IPS-18a (cell line): ENCODE data around the gene HCFC1.

Experiments
- H3K27ac ChIP-seq: one replicate; pipeline ENCODE4 v1.5.1; 2013; ENCODE audit warnings: low read length
- H3K27me3 ChIP-seq: one replicate; pipeline ENCODE4 v1.6.1; 2013; ENCODE audit warnings: mild to moderate bottlenecking, low read length; ENCODE audit not compliant: control insufficient read depth, insufficient read depth
- H3K36me3 ChIP-seq: one replicate; pipeline ENCODE4 v1.6.1; 2013; ENCODE audit warnings: low read depth, low read length; ENCODE audit not compliant: control insufficient read depth
- H3K4me1 ChIP-seq: one replicate; pipeline ENCODE4 v1.6.1; 2013; ENCODE audit warnings: low read depth, low read length; ENCODE audit not compliant: control insufficient read depth
- H3K4me3 ChIP-seq: one replicate; pipeline ENCODE4 v1.5.1; 2013; ENCODE audit warnings: low read length
- H3K9ac ChIP-seq: one replicate; pipeline ENCODE4 v1.6.1; 2013; ENCODE audit warnings: mild to moderate bottlenecking, low read length, moderate library complexity
- H3K9me3 ChIP-seq: one replicate; pipeline ENCODE4 v1.6.1; 2013; ENCODE audit warnings: low read depth, low read length; ENCODE audit not compliant: control insufficient read depth

The HCFC1 gene

DNA sequence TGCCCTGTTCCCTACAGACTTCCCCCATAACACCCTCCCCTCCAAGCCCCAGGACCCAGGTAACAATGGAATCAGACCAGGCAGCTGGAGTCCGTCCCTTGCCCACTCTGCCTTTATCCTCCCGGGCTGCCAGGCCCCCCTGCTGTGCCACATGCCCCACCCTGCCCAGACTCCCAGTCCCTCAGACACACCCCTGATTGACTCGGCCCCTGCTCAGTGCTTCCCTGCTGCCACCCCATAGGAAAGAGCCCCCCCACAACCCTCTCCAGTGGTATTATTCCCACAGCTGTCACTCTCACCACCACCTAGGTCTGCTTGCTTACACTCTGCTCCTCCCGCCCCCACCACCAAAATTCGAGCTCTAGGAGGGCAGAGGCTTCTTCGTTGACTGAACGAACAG is 32.0 kb downstream of the HCFC1 start:
- H3K27ac ChIP-seq = no peak overlapping the region
- no peak overlapping the region for H3K9ac ChIP-seq
- H3K4me3 ChIP-seq = no peak overlapping the region
- H3K27me3 ChIP-seq = no peaks in the 10 kb centered on the region
- H3K4me1 ChIP-seq = peaks cover 2% of the 10 kb centered on the region
- no peaks in the 10 kb centered on the region for H3K9me3 ChIP-seq
- H3K36me3 ChIP-seq = no peaks in the 10 kb centered on the region

DNA sequence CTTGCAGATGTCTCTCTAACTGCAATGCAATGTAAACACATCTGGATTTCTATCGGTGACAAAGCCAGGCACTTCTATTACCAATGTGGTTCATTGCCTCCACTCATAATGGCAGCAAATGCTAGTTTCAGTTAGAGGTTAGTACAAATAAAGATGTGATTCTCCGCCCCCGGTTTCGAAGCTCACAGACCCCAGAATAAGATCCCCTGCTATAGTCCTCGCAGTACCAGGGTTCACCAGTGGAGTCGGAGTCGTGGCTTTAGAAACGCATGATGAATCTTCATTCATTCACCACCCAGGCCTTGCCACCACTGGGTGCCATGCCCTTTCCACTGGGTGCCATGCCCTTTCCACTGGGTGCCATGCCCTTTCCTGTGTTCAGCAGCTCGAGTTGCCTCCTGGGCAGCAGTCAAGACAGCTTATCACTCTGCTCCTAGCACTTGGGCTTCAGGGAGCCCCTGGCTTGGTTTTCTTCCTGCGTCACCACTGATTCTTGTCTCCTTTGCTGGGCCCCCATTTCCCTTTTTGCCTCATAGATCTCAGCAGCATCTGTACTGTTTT is 33.3 kb downstream of the HCFC1 start:
- Histone ChIP-seq H3K9ac (no peak overlapping the region), H3K4me3 (no peak overlapping the region), H3K9me3 (peaks cover 2% of the 10 kb centered on the region), H3K27me3 (no peaks in the 10 kb centered on the region), H3K4me1 (peaks cover 2% of the 10 kb centered on the region), H3K36me3 (no peaks in the 10 kb centered on the region), H3K27ac (no peak overlapping the region)

DNA sequence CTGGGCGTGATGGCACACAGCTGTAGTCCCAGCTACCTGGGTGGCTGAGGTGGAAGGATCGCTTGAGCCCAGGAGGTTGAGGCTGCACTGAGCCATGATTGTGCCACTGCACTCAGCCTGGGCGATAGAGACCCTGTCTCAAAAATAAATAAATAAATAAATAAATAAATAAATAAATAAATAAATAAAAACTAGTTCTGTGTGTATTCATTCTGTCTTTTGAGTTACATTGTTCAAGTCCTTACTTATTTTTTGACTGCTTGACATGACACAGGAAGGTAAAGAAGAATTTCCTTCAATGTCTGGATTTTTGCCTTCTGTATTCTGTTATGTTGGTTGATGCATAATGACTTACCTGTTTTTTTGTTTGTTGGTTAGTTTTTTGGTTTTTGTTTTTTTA is 34.6 kb downstream of the HCFC1 start:
- Histone ChIP-seq H3K9ac (no peak overlapping the region), H3K27me3 (no peaks in the 10 kb centered on the region), H3K9me3 (peaks cover 2% of the 10 kb centered on the region), H3K4me3 (no peak overlapping the region), H3K36me3 (peaks cover 5% of the 10 kb centered on the region), H3K4me1 (peaks cover 2% of the 10 kb centered on the region), H3K27ac (no peak overlapping the region)

GRCh38 chrX:153935326-153935851 is 36.2 kb downstream of the HCFC1 start:
- Histone ChIP-seq H3K9me3 (peaks cover 2% of the 10 kb centered on the region), H3K36me3 (peaks cover 12% of the 10 kb centered on the region), H3K4me1 (no peaks in the 10 kb centered on the region), H3K27me3 (no peaks in the 10 kb centered on the region), H3K9ac (no peak overlapping the region), H3K4me3 (peak overlapping the region; percentile 33), H3K27ac (no peak overlapping the region)

DNA sequence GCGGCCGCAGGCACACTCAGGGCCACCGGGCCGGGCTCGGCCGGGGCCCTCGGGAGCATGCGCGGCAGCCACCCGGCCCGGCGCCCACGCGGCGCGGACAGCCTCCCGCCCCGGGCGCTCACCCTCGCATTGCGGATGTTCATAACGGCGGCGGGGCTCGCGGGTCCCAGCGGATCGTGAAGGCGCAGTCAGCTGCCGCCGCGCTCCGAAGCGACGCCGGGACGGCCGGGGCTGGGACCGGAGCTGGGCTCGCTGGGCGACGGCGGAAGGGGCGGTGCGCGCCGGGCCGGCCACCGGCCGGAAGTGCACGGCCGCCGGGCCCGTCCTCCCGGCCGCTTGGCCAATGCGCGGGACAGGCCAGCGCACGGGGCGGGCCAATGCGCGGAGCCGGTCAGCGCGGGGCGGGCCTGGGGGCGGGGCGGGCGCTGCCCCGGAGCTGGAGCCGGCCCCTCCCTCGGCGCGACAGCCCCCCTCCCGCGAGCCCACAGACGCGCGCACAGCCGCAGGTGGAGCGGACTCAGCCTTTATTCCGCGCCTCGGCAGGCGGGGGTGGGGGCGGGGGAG is 36.8 kb downstream of the HCFC1 start, which contains the start of gene NAA10:
Gene NAA10, minus strand, starts transcription at position 276 of the 564 bp plus-strand sequence. Its CDS starts 133 bp downstream, at position 143.
- no peak within 1 kb of the TSS for H3K27ac ChIP-seq
- H3K9ac ChIP-seq = peak within 1 kb of the TSS; percentile 50
- H3K4me1 ChIP-seq = no peaks in the 10 kb centered on the region
- peak within 1 kb of the TSS; percentile 68 for H3K4me3 ChIP-seq
- no peaks in the 10 kb centered on the region for H3K27me3 ChIP-seq
- H3K36me3 ChIP-seq = peaks cover 12% of the 10 kb centered on the region
- peaks cover 2% of the 10 kb centered on the region for H3K9me3 ChIP-seq

- peak overlapping the region; percentile 68 for H3K4me3 ChIP-seq
Measured at GRCh38 chrX:153934148-153934761, 37.4 kb downstream of the HCFC1 start.

DNA sequence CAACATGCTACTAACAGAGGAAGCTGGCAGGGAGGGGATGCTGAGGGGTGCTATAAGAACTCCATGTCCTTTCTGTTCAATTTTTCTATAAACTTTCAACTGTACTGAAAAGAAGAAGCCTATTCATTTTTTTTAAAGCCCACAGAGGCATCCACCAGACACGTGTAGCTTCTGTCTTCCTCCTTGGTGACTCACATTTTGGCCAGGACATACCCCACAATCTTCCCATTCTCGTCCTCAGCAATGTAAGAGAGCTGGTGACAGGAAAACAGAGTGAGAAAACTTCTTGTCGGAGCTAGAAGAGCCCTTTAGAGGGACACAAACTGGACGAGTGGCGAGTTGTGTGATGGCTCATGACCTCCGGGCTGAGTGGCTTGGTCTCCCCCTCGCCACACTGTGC is 37.9 kb downstream of the HCFC1 start:
- Histone ChIP-seq H3K4me1 (no peaks in the 10 kb centered on the region), H3K27ac (no peak overlapping the region), H3K4me3 (peak overlapping the region; percentile 68), H3K9me3 (peaks cover 2% of the 10 kb centered on the region), H3K36me3 (peaks cover 12% of the 10 kb centered on the region), H3K27me3 (no peaks in the 10 kb centered on the region), H3K9ac (peak overlapping the region; percentile 50)

More at GRCh38 chrX:153934148-153934761, 37.4 kb downstream of the HCFC1 start:
- peaks cover 2% of the 10 kb centered on the region for H3K9me3 ChIP-seq
- H3K4me1 ChIP-seq = no peaks in the 10 kb centered on the region
- no peaks in the 10 kb centered on the region for H3K27me3 ChIP-seq
- peaks cover 12% of the 10 kb centered on the region for H3K36me3 ChIP-seq
- no peak overlapping the region for H3K27ac ChIP-seq
- H3K9ac ChIP-seq = peak overlapping the region; percentile 50

DNA sequence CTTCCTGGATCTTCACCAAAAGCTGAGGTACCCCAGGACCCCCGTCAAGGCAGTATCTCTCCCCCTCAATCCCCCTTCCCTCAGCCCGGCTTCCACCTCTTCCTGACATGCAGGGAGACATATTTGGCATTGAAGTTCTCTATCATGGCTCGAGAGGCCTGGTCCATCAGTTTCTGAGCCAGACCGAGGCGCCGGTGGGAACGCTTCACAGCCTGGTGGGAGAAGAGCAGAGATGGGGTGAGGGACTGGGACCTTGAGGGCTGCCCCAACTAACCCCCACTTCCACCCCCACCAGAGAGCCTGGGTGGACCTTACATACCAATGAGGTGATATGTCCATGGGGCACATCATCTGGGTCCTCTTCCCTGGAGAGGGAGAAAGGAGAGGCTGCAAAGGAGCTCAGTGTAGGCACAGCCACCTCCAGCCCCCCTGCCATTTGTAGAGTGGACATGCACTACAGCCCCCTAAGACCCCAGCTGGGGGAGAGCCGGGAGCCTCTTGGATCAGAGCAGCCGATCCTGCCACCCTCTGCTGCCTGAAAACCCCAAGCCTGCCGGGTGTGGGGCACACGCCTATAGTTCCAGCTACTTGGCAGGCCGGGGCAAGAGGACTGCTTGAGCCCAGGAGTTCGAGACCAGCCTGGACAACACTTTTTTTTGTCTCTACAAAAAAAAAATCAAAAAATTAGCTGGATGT is 39.2 kb downstream of the HCFC1 start:
- Histone ChIP-seq H3K4me3 (no peak overlapping the region), H3K36me3 (peaks cover 12% of the 10 kb centered on the region), H3K9ac (no peak overlapping the region), H3K27ac (no peak overlapping the region), H3K4me1 (no peaks in the 10 kb centered on the region), H3K27me3 (no peaks in the 10 kb centered on the region), H3K9me3 (peaks cover 2% of the 10 kb centered on the region)

- H3K9ac ChIP-seq = no peak overlapping the region
- H3K36me3 ChIP-seq = peaks cover 12% of the 10 kb centered on the region
- H3K27ac ChIP-seq = no peak overlapping the region
- no peaks in the 10 kb centered on the region for H3K27me3 ChIP-seq
- H3K9me3 ChIP-seq = peaks cover 2% of the 10 kb centered on the region
- H3K4me3 ChIP-seq = no peak overlapping the region
- peaks cover 5% of the 10 kb centered on the region for H3K4me1 ChIP-seq
Measured at GRCh38 chrX:153931748-153932147, 39.9 kb downstream of the HCFC1 start.

GRCh38 chrX:153931151-153931550 is 40.5 kb downstream of the HCFC1 start:
- H3K27ac ChIP-seq = no peak overlapping the region

More at GRCh38 chrX:153931151-153931550, 40.5 kb downstream of the HCFC1 start:
- no peaks in the 10 kb centered on the region for H3K27me3 ChIP-seq
- H3K36me3 ChIP-seq = peaks cover 12% of the 10 kb centered on the region
- H3K4me3 ChIP-seq = no peak overlapping the region
- peaks cover 5% of the 10 kb centered on the region for H3K4me1 ChIP-seq
- no peak overlapping the region for H3K9ac ChIP-seq
- H3K9me3 ChIP-seq = peaks cover 2% of the 10 kb centered on the region
